Measurements from ENCODE around the gene SMG6.

SMG6 gene

GRCh38 chr17:2056206-2057174 is 247.1 kb downstream of the SMG6 start:
- DNase-seq, result no peak

GRCh38 chr17:2055292-2056205 is 248.0 kb downstream of the SMG6 start:
- DNase-seq, result no peak

- DNase-seq, result no peak
Measured at GRCh38 chr17:2054512-2055291, 248.9 kb downstream of the SMG6 start, which contains the start of gene HIC1. Gene HIC1 (plus strand): TSS chr17:2055103. CDS start chr17:2056691, 1,588 bp downstream.

GRCh38 chr17:2054262-2054511 is 249.4 kb downstream of the SMG6 start:
- DNase-seq, result no peak

GRCh38 chr17:2053380-2054261 is 250.0 kb downstream of the SMG6 start:
- DNase-seq, result no peak

GRCh38 chr17:2051933-2052559 is 251.5 kb downstream of the SMG6 start:
- no peak for DNase-seq

- no peak for DNase-seq
Measured at GRCh38 chr17:2051061-2051932, 252.3 kb downstream of the SMG6 start.

GRCh38 chr17:2050300-2051060 is 253.1 kb downstream of the SMG6 start:
- DNase-seq, result no peak

- DNase-seq, result no peak
Measured at GRCh38 chr17:2049333-2050299, 254.0 kb downstream of the SMG6 start.

- DNase-seq, result no peak
Measured at GRCh38 chr17:2048805-2049204, 254.8 kb downstream of the SMG6 start.

GRCh38 chr17:2047590-2047989 is 256.0 kb downstream of the SMG6 start:
- no peak for DNase-seq

- no peak for DNase-seq
Measured at GRCh38 chr17:2044263-2044894, 259.2 kb downstream of the SMG6 start.

- no peak for DNase-seq
Measured at GRCh38 chr17:2043785-2044184, 259.8 kb downstream of the SMG6 start.

GRCh38 chr17:2042933-2043332 is 260.7 kb downstream of the SMG6 start:
- no peak for DNase-seq

GRCh38 chr17:2042390-2042847 is 261.2 kb downstream of the SMG6 start:
- DNase-seq, result no peak

GRCh38 chr17:2041561-2042389 is 261.8 kb downstream of the SMG6 start, which contains the start of gene OVCA2:
Gene OVCA2 (plus strand): TSS chr17:2042022. CDS start chr17:2042048, 26 bp downstream.
- no peak for DNase-seq

All from NCI-H187 treated with DMSO at 0.1 percent for 48 hours (cell line).